Spleen (tissue), 7 donors: Measurements from ENCODE around the gene AP5Z1.

Experiments
- CTCF ChIP-seq, 11 experiments: fragments of 200-600 bp in 7 of 11; fragments of 450-650 bp in 4 of 11; sonication (generic) in 4 of 11; IDR thresholded peaks in 8 of 11; conservative IDR thresholded peaks in 3 of 11; 1 replicate in 7 of 11; 2 replicates in 4 of 11; pipeline versions ENCODE4 v1.4.0 to v1.8.0; 2016 to 2021; ENCODE audit warnings: antibody characterized with exemption in 11 of 11, inconsistent platforms in 4 of 11, mild to moderate bottlenecking in 1 of 11
- POLR2A ChIP-seq, 3 donors: fragments of 450-650 bp; IDR thresholded peaks; one replicate each; pipeline ENCODE4 v1.5.1; 2017; ENCODE audit warnings: antibody characterized with exemption in 3 of 3, mild to moderate bottlenecking in 1 of 3
- POLR2AphosphoS5 ChIP-seq, 3 donors: sonication (generic); formaldehyde crosslinking; IDR thresholded peaks; one replicate each; pipeline ENCODE4 v1.5.1; 2017; ENCODE audit warnings: antibody characterized with exemption in 3 of 3
- donor health status: DM: no; HTN: no; CAD: no; lungs with moderate emphysema.
- donor health status: DM: no; HTN: no; CAD: no.
- donor health status: DM: no; HTN: no; CAD: no.

- TF ChIP-seq CTCF (IDR thresholded peaks at IDR 0.05 in 8 of 11, conservative IDR thresholded peaks at IDR 0.05 in 3 of 11) (no peak), POLR2AphosphoS5 (IDR thresholded peaks at IDR 0.05) (no peak), POLR2A (IDR thresholded peaks at IDR 0.05) (no peak)
Observed at GRCh38 chr7:4727914-4728705, 47.3 kb upstream of the AP5Z1 start.
